Loucy (cell line): ENCODE measurements around the gene CHCHD6.

Source experiments
- H2AFZ ChIP-seq: fragments of 200-600 bp; sonication (generic); 2 replicates; pipeline ENCODE4 v1.6.0; 2016; ENCODE audit warnings: antibody characterized with exemption, mild to moderate bottlenecking, low read length, moderate library complexity
- H3F3A ChIP-seq: fragments of 200-600 bp; 2 replicates; pipeline ENCODE4 v1.6.0; 2016; ENCODE audit warnings: antibody characterized with exemption, low read depth, mild to moderate bottlenecking
- H3K27me3 ChIP-seq: fragments of 200-600 bp; sonication (generic); 2 replicates; pipeline ENCODE4 v1.6.1; 2014; ENCODE audit warnings: low read length, mild to moderate bottlenecking; ENCODE audit not compliant: insufficient read depth, poor library complexity, severe bottlenecking
- H3K36me3 ChIP-seq: fragments of 200-600 bp; sonication (generic); 2 replicates; pipeline ENCODE4 v1.6.1; 2016; ENCODE audit warnings: low read length; ENCODE audit not compliant: insufficient read depth
- H3K4me1 ChIP-seq: fragments of 200-600 bp; sonication (generic); 2 replicates; pipeline ENCODE4 v1.5.1; 2014; ENCODE audit warnings: low read length, mild to moderate bottlenecking; ENCODE audit not compliant: insufficient read depth, poor library complexity, severe bottlenecking
- H3K4me2 ChIP-seq: fragments of 200-600 bp; sonication (generic); 2 replicates; pipeline ENCODE4 v1.6.0; 2014; ENCODE audit warnings: antibody characterized with exemption, low read length, low read depth, mild to moderate bottlenecking; ENCODE audit not compliant: poor library complexity, severe bottlenecking
- H3K4me3 ChIP-seq: fragments of 200-600 bp; sonication (generic); 2 replicates; pipeline ENCODE4 v1.5.1; 2014; ENCODE audit warnings: low read length, mild to moderate bottlenecking, mixed read lengths; ENCODE audit not compliant: poor library complexity, severe bottlenecking
- H3K79me2 ChIP-seq: fragments of 200-600 bp; sonication (generic); 2 replicates; pipeline ENCODE4 v1.6.1; 2014; ENCODE audit warnings: low read length; ENCODE audit not compliant: insufficient read depth
- H3K9ac ChIP-seq: fragments of 200-600 bp; sonication (generic); 2 replicates; pipeline ENCODE4 v1.6.0; 2014; ENCODE audit warnings: mild to moderate bottlenecking, low read depth, low read length, moderate library complexity; ENCODE audit not compliant: poor library complexity, severe bottlenecking
- H3K9me2 ChIP-seq: fragments of 200-600 bp; sonication (generic); replicated peaks from 2 replicates; pipeline ENCODE4 v1.6.1; 2016; ENCODE audit warnings: low read depth, low read length, mixed read lengths
- H3K9me3 ChIP-seq: fragments of 200-600 bp; sonication (generic); 2 replicates; pipeline ENCODE4 v1.6.1; 2014; ENCODE audit warnings: mild to moderate bottlenecking, antibody characterized with exemption, low read length, low read depth; ENCODE audit not compliant: insufficient read depth
- H4K20me1 ChIP-seq: fragments of 200-600 bp; sonication (generic); 2 replicates; pipeline ENCODE4 v1.6.0; 2014; ENCODE audit warnings: antibody characterized with exemption, low read length, mild to moderate bottlenecking; ENCODE audit not compliant: insufficient read depth, poor library complexity, severe bottlenecking
- EZH2phosphoT487 ChIP-seq: fragments of 200-600 bp; IDR thresholded peaks from 2 replicates; pipeline ENCODE4 v1.6.1; 2018; ENCODE audit warnings: antibody characterized with exemption, mild to moderate bottlenecking, moderate library complexity, borderline replicate concordance
- TF ChIP-seq, protein P1 (sequence below): fragments of 200-600 bp; sonication (generic); conservative IDR thresholded peaks from 2 replicates; pipeline ENCODE4 v1.5.1; 2014; ENCODE audit warnings: mild to moderate bottlenecking, antibody characterized with exemption, low read length

The CHCHD6 gene

DNA sequence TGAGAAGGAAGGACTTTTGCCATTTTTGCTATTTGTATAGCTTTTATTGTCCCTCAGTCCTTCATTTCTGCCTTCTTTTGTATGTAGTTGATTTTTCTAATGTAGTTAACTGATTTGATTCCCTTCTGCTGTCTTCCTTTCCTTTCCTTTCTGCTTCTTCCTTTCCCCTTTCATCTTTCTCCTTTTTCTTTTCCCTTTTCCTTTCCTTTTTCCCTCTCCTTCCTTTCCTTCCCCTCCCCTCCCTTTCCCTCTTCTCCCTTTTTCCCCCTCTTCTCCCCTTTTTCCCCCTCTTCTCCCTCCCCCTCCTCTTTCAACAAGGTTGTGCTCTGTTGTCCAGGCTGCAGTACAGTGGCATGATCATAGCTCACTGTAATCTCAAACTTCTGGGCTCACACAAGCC is 59.0 kb downstream of the CHCHD6 start:
- TF ChIP-seq, protein P1, sequence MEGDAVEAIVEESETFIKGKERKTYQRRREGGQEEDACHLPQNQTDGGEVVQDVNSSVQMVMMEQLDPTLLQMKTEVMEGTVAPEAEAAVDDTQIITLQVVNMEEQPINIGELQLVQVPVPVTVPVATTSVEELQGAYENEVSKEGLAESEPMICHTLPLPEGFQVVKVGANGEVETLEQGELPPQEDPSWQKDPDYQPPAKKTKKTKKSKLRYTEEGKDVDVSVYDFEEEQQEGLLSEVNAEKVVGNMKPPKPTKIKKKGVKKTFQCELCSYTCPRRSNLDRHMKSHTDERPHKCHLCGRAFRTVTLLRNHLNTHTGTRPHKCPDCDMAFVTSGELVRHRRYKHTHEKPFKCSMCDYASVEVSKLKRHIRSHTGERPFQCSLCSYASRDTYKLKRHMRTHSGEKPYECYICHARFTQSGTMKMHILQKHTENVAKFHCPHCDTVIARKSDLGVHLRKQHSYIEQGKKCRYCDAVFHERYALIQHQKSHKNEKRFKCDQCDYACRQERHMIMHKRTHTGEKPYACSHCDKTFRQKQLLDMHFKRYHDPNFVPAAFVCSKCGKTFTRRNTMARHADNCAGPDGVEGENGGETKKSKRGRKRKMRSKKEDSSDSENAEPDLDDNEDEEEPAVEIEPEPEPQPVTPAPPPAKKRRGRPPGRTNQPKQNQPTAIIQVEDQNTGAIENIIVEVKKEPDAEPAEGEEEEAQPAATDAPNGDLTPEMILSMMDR: no peak
- TF ChIP-seq EZH2phosphoT487: no peak

DNA sequence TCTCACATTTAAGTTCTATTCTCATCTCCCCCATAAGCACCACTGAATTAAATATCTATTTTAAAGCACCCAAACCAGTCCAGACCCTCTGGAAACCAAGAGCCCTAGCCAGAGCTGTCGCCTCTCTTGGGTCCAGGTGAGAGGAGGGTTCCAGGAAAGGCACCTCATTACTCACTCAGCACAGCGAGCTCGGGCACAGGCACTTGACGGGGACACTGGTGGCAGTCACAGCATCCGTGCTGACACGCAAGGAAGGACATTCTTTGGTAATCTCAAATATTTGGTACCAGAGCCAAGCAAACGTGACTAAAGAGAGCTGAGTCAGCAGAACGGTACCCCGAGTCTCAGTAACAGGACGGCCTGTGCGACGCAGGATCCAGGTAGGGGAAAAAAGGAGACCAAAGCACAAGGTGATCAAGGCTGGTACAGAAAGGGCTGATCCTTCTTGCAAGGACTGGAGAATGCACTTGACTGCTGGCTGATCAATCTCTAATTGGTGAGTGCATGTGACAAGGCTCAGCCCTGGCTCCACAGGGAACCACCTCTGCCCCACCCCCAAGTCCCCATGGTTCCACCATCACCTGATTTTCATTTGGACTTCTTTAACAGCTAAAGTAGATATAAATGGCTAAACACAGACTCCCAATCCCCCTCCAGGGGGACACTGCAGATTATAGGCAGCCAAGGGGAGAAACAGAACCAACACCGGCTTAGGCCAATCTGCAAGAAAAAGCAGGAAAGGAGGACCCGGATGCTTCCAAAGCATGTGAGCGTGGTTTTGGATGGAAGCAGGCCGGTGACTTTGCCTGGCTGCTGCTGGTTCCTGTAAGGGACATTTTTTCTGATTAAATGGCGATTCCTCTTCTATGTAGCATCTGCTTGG is 61.4 kb downstream of the CHCHD6 start:
- no peaks in the 10 kb centered on the region for H3K27me3 ChIP-seq
- H3K9me2 ChIP-seq: no peaks in the 10 kb centered on the region
- H3K4me2 ChIP-seq: no peak overlapping the region
- no peaks in the 10 kb centered on the region for H4K20me1 ChIP-seq
- no peak overlapping the region for H3K4me3 ChIP-seq
- peaks cover 12% of the 10 kb centered on the region; the same call in 1 of the 2 replicates for H3K36me3 ChIP-seq
- no peaks in the 10 kb centered on the region for H3K79me2 ChIP-seq
- no peak overlapping the region for H2AFZ ChIP-seq
- TF ChIP-seq EZH2phosphoT487: no peak
- TF ChIP-seq, protein P1: no peak
- no peak overlapping the region for H3K9ac ChIP-seq
- no peaks in the 10 kb centered on the region for H3F3A ChIP-seq
- H3K9me3 ChIP-seq: 0 out of 2 replicates have a peak, but pooled peaks cover 2% of the 10 kb centered on the region
- no peaks in the 10 kb centered on the region for H3K4me1 ChIP-seq

More for the DNA sequence above, 59.0 kb downstream of the CHCHD6 start:
- H3K9me3 ChIP-seq: 0 out of 2 replicates have a peak, but pooled peaks cover 2% of the 10 kb centered on the region
- H3K4me1 ChIP-seq: peaks cover 6% of the 10 kb centered on the region
- H3K9me2 ChIP-seq: no peaks in the 10 kb centered on the region
- H3K4me3 ChIP-seq: no peak overlapping the region
- no peak overlapping the region for H3K9ac ChIP-seq
- no peaks in the 10 kb centered on the region for H3K27me3 ChIP-seq
- no peak overlapping the region for H3K4me2 ChIP-seq
- H2AFZ ChIP-seq: no peak overlapping the region
- peaks cover 12% of the 10 kb centered on the region; the same call in 1 of the 2 replicates for H3K36me3 ChIP-seq
- no peaks in the 10 kb centered on the region for H3F3A ChIP-seq
- H4K20me1 ChIP-seq: no peaks in the 10 kb centered on the region
- no peaks in the 10 kb centered on the region for H3K79me2 ChIP-seq

DNA sequence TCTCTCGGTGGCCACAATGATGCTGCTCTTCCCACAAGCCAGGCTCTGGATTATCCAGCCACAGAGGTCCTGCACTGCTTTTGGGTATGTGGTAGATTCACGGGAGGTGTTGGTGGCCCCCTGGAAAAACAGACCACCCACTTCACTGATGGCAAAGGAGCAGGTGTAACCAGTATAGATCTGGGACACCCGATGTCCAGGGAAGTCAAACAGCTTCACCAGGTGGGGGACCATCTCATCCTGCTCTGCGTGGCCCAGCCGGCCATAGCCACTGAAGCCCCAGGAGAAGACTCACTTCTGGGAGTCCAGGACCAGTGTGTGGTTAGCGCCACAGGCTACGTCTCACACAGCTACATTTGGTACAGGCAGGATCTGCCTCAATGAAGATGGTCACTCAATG is 62.6 kb downstream of the CHCHD6 start:
- Histone ChIP-seq H3K9me2 (no peaks in the 10 kb centered on the region), H3K27me3 (no peaks in the 10 kb centered on the region), H4K20me1 (no peaks in the 10 kb centered on the region), H3K4me2 (no peak overlapping the region), H3K36me3 (peaks cover 12% of the 10 kb centered on the region; the same call in 1 of the 2 replicates), H3K9me3 (0 out of 2 replicates have a peak, but pooled peaks cover 2% of the 10 kb centered on the region), H3F3A (no peaks in the 10 kb centered on the region), H3K4me3 (no peak overlapping the region), H3K4me1 (no peaks in the 10 kb centered on the region), H3K9ac (no peak overlapping the region), H3K79me2 (no peaks in the 10 kb centered on the region), H2AFZ (no peak overlapping the region)
- TF ChIP-seq EZH2phosphoT487: no peak
- TF ChIP-seq, protein P1: no peak
